Glutamatergic neuron (in vitro differentiated cells): ENCODE measurements around the gene MACROD2. TPM values are rescaled to one million over a fixed set of nuclear protein-coding genes. Genes with fewer than 3 reads are reported as not detected.

Experiments used
- DNase-seq: peaks from one replicate; pipeline ENCODE4 v3.0.0; 2022
- H3K27ac Mint-ChIP-seq: one replicate; pipeline ENCODE4 v1.8.0; 2020; ENCODE audit warnings: mild to moderate bottlenecking, mixed read lengths, inconsistent platforms; ENCODE audit not compliant: unreplicated experiment
- H3K27me3 Mint-ChIP-seq: one replicate; pipeline ENCODE4 v1.8.0; 2020; ENCODE audit warnings: mild to moderate bottlenecking, moderate library complexity, mixed read lengths, inconsistent platforms; ENCODE audit not compliant: unreplicated experiment
- H3K36me3 Mint-ChIP-seq: one replicate; pipeline ENCODE4 v1.8.0; 2020; ENCODE audit warnings: mild to moderate bottlenecking, mixed read lengths, inconsistent platforms; ENCODE audit not compliant: unreplicated experiment
- H3K4me1 Mint-ChIP-seq: one replicate; pipeline ENCODE4 v1.8.0; 2020; ENCODE audit warnings: mild to moderate bottlenecking, low read depth, mixed read lengths, inconsistent platforms; ENCODE audit not compliant: unreplicated experiment
- H3K4me3 Mint-ChIP-seq: one replicate; pipeline ENCODE4 v1.8.0; 2020; ENCODE audit warnings: mild to moderate bottlenecking, mixed read lengths, inconsistent platforms; ENCODE audit not compliant: unreplicated experiment
- H3K9me3 Mint-ChIP-seq: one replicate; pipeline ENCODE4 v1.8.0; 2020; ENCODE audit warnings: mild to moderate bottlenecking, moderate library complexity, mixed read lengths, inconsistent platforms; ENCODE audit not compliant: unreplicated experiment
- total RNA-seq: library from RNA; stranded (reverse); fragmentation: NEBNext Ultra II Directional; extraction: Animal tissue kit (Norgen Biotek cat#: 25700); gene quantifications from one replicate; pipeline ENCODE4 v1.2.1, GENCODE V29; 2021; ENCODE audit not compliant: unreplicated experiment
- TF ChIP-seq, protein P1 (sequence below): fragments of 200-600 bp; sonication (generic); IDR thresholded peaks from one replicate; pipeline ENCODE4 v1.5.0; 2021; ENCODE audit not compliant: partially characterized antibody, unreplicated experiment

MACROD2 gene
- total RNA-seq, 1 donor from 2014 or later: 8.7 TPM

DNA sequence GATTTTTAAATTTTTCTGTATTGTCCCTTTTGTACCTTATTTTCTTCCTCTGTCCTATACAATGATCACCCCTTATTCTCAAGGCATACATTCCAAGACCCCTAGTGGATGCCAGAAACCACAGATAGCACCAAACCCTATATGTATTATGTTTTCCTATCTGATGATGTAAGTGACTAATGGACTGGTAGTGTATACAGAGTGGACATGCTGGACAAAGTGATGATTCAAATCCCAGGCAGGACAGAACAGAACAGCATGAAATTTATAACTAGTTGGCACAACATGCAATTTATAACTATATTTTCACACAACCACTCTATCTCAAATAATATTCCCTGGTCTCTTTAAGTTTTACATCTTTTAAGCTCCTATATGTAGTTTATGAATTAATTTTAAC lies 547.7 kb downstream of the MACROD2 start:
- Mint-ChIP-seq H3K9me3 (no peaks in the 10 kb centered on the region), H3K36me3 (no peaks in the 10 kb centered on the region), H3K27me3 (peaks cover 3% of the 10 kb centered on the region), H3K27ac (no peak overlapping the region), H3K4me3 (no peak overlapping the region), H3K4me1 (no peaks in the 10 kb centered on the region)
- TF ChIP-seq, protein P1, sequence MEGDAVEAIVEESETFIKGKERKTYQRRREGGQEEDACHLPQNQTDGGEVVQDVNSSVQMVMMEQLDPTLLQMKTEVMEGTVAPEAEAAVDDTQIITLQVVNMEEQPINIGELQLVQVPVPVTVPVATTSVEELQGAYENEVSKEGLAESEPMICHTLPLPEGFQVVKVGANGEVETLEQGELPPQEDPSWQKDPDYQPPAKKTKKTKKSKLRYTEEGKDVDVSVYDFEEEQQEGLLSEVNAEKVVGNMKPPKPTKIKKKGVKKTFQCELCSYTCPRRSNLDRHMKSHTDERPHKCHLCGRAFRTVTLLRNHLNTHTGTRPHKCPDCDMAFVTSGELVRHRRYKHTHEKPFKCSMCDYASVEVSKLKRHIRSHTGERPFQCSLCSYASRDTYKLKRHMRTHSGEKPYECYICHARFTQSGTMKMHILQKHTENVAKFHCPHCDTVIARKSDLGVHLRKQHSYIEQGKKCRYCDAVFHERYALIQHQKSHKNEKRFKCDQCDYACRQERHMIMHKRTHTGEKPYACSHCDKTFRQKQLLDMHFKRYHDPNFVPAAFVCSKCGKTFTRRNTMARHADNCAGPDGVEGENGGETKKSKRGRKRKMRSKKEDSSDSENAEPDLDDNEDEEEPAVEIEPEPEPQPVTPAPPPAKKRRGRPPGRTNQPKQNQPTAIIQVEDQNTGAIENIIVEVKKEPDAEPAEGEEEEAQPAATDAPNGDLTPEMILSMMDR: no peak
- DNase-seq: no peak

GRCh38 chr20:14544688-14545087 lies 549.4 kb downstream of the MACROD2 start:
- no peaks in the 10 kb centered on the region for H3K9me3 Mint-ChIP-seq
- H3K36me3 Mint-ChIP-seq: no peaks in the 10 kb centered on the region
- H3K4me1 Mint-ChIP-seq: no peaks in the 10 kb centered on the region
- DNase-seq: no peak
- H3K27me3 Mint-ChIP-seq: no peaks in the 10 kb centered on the region
- no peak overlapping the region for H3K4me3 Mint-ChIP-seq
- TF ChIP-seq, protein P1: no peak
- no peak overlapping the region for H3K27ac Mint-ChIP-seq

GRCh38 chr20:14550655-14551054 lies 555.3 kb downstream of the MACROD2 start:
- TF ChIP-seq, protein P1: no peak
- H3K4me1 Mint-ChIP-seq: no peaks in the 10 kb centered on the region
- H3K4me3 Mint-ChIP-seq: no peak overlapping the region
- H3K27ac Mint-ChIP-seq: no peak overlapping the region
- no peaks in the 10 kb centered on the region for H3K36me3 Mint-ChIP-seq
- DNase-seq: no peak
- H3K9me3 Mint-ChIP-seq: no peaks in the 10 kb centered on the region
- no peaks in the 10 kb centered on the region for H3K27me3 Mint-ChIP-seq

DNA sequence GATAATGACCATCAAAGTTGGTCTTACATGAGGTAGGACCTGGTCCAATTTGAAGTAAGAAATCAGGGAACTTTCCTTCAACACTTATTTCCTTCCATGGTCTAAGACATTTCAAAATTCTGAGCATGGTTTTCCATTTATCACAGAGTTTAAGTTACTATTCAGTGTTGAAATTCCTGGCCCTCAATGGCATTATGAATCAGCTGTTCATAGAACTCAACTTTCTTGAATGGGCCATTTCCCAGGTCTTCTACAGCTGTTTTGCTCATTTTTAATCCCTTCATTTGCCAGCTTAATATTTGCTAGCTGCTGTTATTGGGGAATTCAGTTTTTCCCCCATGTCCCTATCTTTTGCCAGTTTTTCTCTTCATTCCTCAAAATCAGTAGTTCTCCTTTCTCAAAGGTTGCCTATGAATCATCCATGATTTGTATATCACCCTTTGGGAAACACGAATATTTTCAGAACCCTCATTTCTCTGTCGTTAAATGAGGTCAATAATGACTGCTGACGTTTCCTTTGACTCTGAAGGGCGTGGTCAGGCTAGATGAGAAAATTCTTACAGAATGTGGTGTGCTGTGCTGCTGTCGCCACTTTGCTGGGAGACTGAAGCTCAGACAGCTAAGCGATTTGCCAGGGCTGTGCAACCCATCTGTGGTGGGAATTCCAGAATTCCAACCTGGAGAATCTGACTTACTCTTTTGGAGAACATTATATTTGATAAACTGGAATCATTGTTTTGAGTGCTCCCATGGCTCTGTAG lies 558.6 kb downstream of the MACROD2 start:
- TF ChIP-seq, protein P1: no peak
- H3K27ac Mint-ChIP-seq: no peak overlapping the region
- no peaks in the 10 kb centered on the region for H3K27me3 Mint-ChIP-seq
- no peak overlapping the region for H3K4me3 Mint-ChIP-seq
- H3K36me3 Mint-ChIP-seq: no peaks in the 10 kb centered on the region
- H3K4me1 Mint-ChIP-seq: peaks cover 4% of the 10 kb centered on the region
- no peaks in the 10 kb centered on the region for H3K9me3 Mint-ChIP-seq
- no peak for DNase-seq

DNA sequence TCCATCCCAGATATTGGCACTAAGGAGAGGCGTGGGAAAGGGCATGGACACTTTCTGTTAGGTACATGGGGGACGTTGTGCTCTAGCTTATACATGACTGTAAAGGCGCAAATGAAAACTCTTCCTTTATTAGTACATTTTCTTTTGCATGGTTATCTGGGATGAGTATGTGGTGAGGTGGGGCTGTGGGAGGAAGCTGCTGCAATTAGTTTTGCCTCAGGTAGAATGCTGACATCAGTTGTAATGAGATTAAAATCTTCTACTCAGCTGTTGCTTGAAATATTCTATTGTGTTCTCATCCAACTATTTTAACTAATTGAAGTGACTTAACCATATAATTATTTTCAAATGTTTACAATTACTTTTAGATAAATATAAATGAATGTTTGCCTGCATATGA lies 560.4 kb downstream of the MACROD2 start:
- no peak overlapping the region for H3K27ac Mint-ChIP-seq
- no peaks in the 10 kb centered on the region for H3K27me3 Mint-ChIP-seq
- H3K4me3 Mint-ChIP-seq: no peak overlapping the region
- DNase-seq: no peak
- peaks cover 4% of the 10 kb centered on the region for H3K9me3 Mint-ChIP-seq
- H3K36me3 Mint-ChIP-seq: no peaks in the 10 kb centered on the region
- TF ChIP-seq, protein P1: no peak
- peaks cover 11% of the 10 kb centered on the region for H3K4me1 Mint-ChIP-seq
